Fibroblast of lung (primary cell): ENCODE measurements around the gene DNM3. TPM values are rescaled to one million over a fixed set of nuclear protein-coding genes. Genes with fewer than 3 reads are reported as not detected.
A peak's percentile ranks its signal among the peaks of the same experiment; 100 is the strongest.

Source experiments
- DNase-seq, 2 donors: peaks; one replicate each; pipeline versions ENCODE4 v3.0.0 to v3.0.0-alpha.2; 2010; ENCODE audit warnings: low read depth in 2 of 2
- H2AFZ ChIP-seq: 2 replicates; pipeline ENCODE4 v1.5.1; 2012; ENCODE audit warnings: low read length, control low read depth, inconsistent platforms
- H3K27ac ChIP-seq: 2 replicates; pipeline ENCODE4 v1.5.1; 2011; ENCODE audit warnings: low read length, control low read depth; ENCODE audit not compliant: insufficient read depth
- H3K27me3 ChIP-seq: 2 replicates; pipeline ENCODE4 v1.5.1; 2011; ENCODE audit warnings: mild to moderate bottlenecking, low read length; ENCODE audit not compliant: control insufficient read depth, insufficient read depth
- H3K36me3 ChIP-seq: 2 replicates; pipeline ENCODE4 v1.5.1; 2011; ENCODE audit warnings: low read length; ENCODE audit not compliant: control insufficient read depth, insufficient read depth
- H3K4me1 ChIP-seq: 2 replicates; pipeline ENCODE4 v1.5.1; 2011; ENCODE audit warnings: low read length; ENCODE audit not compliant: control insufficient read depth, insufficient read depth; ENCODE audit errors: extremely low read depth
- H3K4me2 ChIP-seq: 2 replicates; pipeline ENCODE4 v1.5.1; 2011; ENCODE audit warnings: low read length, control low read depth; ENCODE audit not compliant: insufficient read depth; ENCODE audit errors: extremely low read depth
- H3K4me3 ChIP-seq, 4 experiments: fragments of 200-600 bp in 1 of 4; sonication (generic) in 1 of 4; replicated peaks in 1 of 4; 2 replicates each; pipeline ENCODE4 v1.5.1; 2011 to 2016; ENCODE audit warnings: low read length in 4 of 4, low read depth in 3 of 4, mild to moderate bottlenecking in 3 of 4, control low read depth in 2 of 4, inconsistent platforms in 1 of 4, mixed read lengths in 1 of 4; ENCODE audit not compliant: insufficient read depth in 1 of 4; ENCODE audit errors: control extremely low read depth in 1 of 4
- H3K79me2 ChIP-seq: 2 replicates; pipeline ENCODE4 v1.5.1; 2012; ENCODE audit warnings: mild to moderate bottlenecking, low read length, inconsistent platforms; ENCODE audit not compliant: control insufficient read depth, insufficient read depth
- H3K9ac ChIP-seq: 2 replicates; pipeline ENCODE4 v1.5.1; 2011; ENCODE audit warnings: mild to moderate bottlenecking, low read length, control low read depth; ENCODE audit not compliant: insufficient read depth
- H3K9me3 ChIP-seq: 2 replicates; pipeline ENCODE4 v1.5.1; 2012; ENCODE audit warnings: low read depth, low read length; ENCODE audit not compliant: control insufficient read depth, insufficient read depth
- H4K20me1 ChIP-seq: 2 replicates; pipeline ENCODE4 v1.5.1; 2011; ENCODE audit warnings: low read length; ENCODE audit not compliant: control insufficient read depth, insufficient read depth; ENCODE audit errors: extremely low read depth
- CTCF ChIP-seq, 2 donors: IDR thresholded peaks in 1 of 2; conservative IDR thresholded peaks in 1 of 2; 1 replicate in 1 of 2; 2 replicates in 1 of 2; pipeline ENCODE4 v1.5.1; 2011 to 2012; ENCODE audit warnings: low read length in 2 of 2, control low read depth in 1 of 2, inconsistent platforms in 1 of 2, low read depth in 1 of 2, mild to moderate bottlenecking in 1 of 2
- EZH2 ChIP-seq: IDR thresholded peaks from 2 replicates; pipeline ENCODE4 v1.5.1; 2012; ENCODE audit warnings: low read length, control low read depth, mild to moderate bottlenecking; ENCODE audit errors: missing control alignments
- polyA plus RNA-seq, 2 donors: library from polyadenylated mRNA; depleted of rRNA in 1 of 2; stranded (reverse) in 1 of 2; unstranded in 1 of 2; fragments of >200 nt; gene quantifications; 2 replicates each; pipeline ENCODE4 v1.2.1, GENCODE V29; 2011 to 2012; ENCODE audit warnings: missing spikeins in 1 of 2
- total RNA-seq: library from RNA; depleted of rRNA; stranded (reverse); fragments of >200 nt; gene quantifications from 2 replicates; pipeline ENCODE4 v1.2.1, GENCODE V29; 2014

DNM3 gene
- total and polyA plus RNA-seq, 2 donors (not counting 1 experiment from before 2014, with no cell fraction given), result 1.6 to 3.6 TPM

DNA sequence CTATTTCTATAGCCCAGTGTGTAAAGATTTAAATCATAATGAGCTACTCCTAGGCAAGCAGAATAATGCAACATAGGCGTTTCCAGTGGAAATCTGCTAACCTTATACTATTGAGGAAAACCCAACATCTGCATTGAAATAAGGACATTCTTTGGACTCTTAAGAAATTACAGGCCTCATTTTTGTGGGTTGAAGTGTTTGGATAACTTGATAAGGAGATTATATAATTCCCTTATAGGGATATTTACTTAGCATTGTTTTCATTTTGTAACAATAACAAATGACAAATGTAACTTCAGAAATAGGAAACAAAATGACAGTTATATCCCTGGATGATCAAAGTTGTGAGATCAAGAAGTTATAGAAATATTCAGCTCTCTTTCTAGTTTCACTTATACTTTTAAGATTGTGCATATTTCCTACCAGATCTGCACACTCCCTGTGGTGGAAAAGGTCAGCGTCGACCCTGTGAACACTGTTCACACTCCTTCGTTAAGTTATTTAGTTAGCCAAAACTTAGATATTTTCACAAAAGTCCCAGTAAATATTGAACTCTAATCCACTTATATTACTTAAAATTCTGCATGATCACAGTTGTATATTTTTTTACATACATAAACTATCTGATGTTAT is 294.8 kb downstream of the DNM3 start:
- Histone ChIP-seq H3K27me3 (no peaks in the 10 kb centered on the region), H4K20me1 (no peaks in the 10 kb centered on the region), H3K9me3 (no peaks in the 10 kb centered on the region), H3K79me2 (peaks cover 10% of the 10 kb centered on the region), H3K27ac (no peak overlapping the region), H3K9ac (no peak overlapping the region), H3K36me3 (peaks cover 3% of the 10 kb centered on the region), H2AFZ (no peak overlapping the region), H3K4me3 (no peak overlapping the region), H3K4me2 (peak overlapping the region; percentile 28), H3K4me1 (peaks cover 6% of the 10 kb centered on the region)
- DNase-seq, result peak; percentile 85 to 89
- no peak for TF ChIP-seq CTCF (conservative IDR thresholded peaks at IDR 0.05 in 1 of 2, IDR thresholded peaks at IDR 0.05 in 1 of 2; ENCODE audit: low read depth in 1 of 2, low read length in 2 of 2)
- TF ChIP-seq EZH2, result no peak

GRCh38 chr1:172136925-172137324 is 295.6 kb downstream of the DNM3 start:
- H3K4me2 ChIP-seq, result peak overlapping the region; percentile 70
- no peak overlapping the region for H3K9ac ChIP-seq
- H3K4me3 ChIP-seq, result no peak overlapping the region

More at GRCh38 chr1:172136925-172137324, 295.6 kb downstream of the DNM3 start:
- Histone ChIP-seq H4K20me1 (no peaks in the 10 kb centered on the region), H3K36me3 (peaks cover 3% of the 10 kb centered on the region), H3K27ac (peak overlapping the region; percentile 35), H2AFZ (no peak overlapping the region), H3K79me2 (peaks cover 17% of the 10 kb centered on the region), H3K4me1 (peaks cover 6% of the 10 kb centered on the region), H3K9me3 (no peaks in the 10 kb centered on the region), H3K27me3 (no peaks in the 10 kb centered on the region)
- DNase-seq, result no peak
- TF ChIP-seq EZH2, result no peak
- TF ChIP-seq CTCF (conservative IDR thresholded peaks at IDR 0.05 in 1 of 2, IDR thresholded peaks at IDR 0.05 in 1 of 2; ENCODE audit: low read depth in 1 of 2, low read length in 2 of 2), result no peak
